GM23248 (cell line): ENCODE results near the gene NID2. TPM values are rescaled to one million over a fixed set of nuclear protein-coding genes. Genes with fewer than 3 reads are reported as not detected.

Experiments used
- DNase-seq: peaks from one replicate; pipeline ENCODE4 v3.0.0-alpha.2; 2015
- H2AFZ ChIP-seq: fragments of 200-600 bp; sonication (generic); 2 replicates; pipeline ENCODE4 v1.6.1; 2016; ENCODE audit warnings: antibody characterized with exemption
- H3F3A ChIP-seq: fragments of 200-600 bp; sonication (generic); 2 replicates; pipeline ENCODE4 v1.6.1; 2016; ENCODE audit warnings: mild to moderate bottlenecking, antibody characterized with exemption, mixed run types; ENCODE audit not compliant: insufficient read depth
- H3K27ac ChIP-seq: fragments of 200-600 bp; sonication (generic); 2 replicates; pipeline ENCODE4 v1.5.1; 2016; ENCODE audit warnings: mild to moderate bottlenecking
- H3K27me3 ChIP-seq: fragments of 200-600 bp; sonication (generic); replicated peaks from 2 replicates; pipeline ENCODE4 v1.6.1; 2016; ENCODE audit warnings: mild to moderate bottlenecking; ENCODE audit not compliant: insufficient read depth
- H3K36me3 ChIP-seq: fragments of 200-600 bp; sonication (generic); 2 replicates; pipeline ENCODE4 v1.6.1; 2016; ENCODE audit warnings: low read depth, mild to moderate bottlenecking
- H3K4me1 ChIP-seq: fragments of 200-600 bp; sonication (generic); 2 replicates; pipeline ENCODE4 v1.6.1; 2016; ENCODE audit warnings: mild to moderate bottlenecking; ENCODE audit not compliant: insufficient read depth
- H3K4me2 ChIP-seq: fragments of 200-600 bp; sonication (generic); one replicate; pipeline ENCODE4 v1.6.1; 2016; ENCODE audit warnings: mild to moderate bottlenecking; ENCODE audit not compliant: unreplicated experiment
- H3K4me3 ChIP-seq: fragments of 200-600 bp; sonication (generic); 2 replicates; pipeline ENCODE4 v1.5.1; 2016; ENCODE audit warnings: mild to moderate bottlenecking
- H3K79me2 ChIP-seq: fragments of 200-600 bp; sonication (generic); 2 replicates; pipeline ENCODE4 v1.6.1; 2016; ENCODE audit warnings: mild to moderate bottlenecking; ENCODE audit not compliant: insufficient read depth
- H3K9ac ChIP-seq: fragments of 200-600 bp; sonication (generic); 2 replicates; pipeline ENCODE4 v1.6.1; 2016; ENCODE audit warnings: mild to moderate bottlenecking
- H3K9me2 ChIP-seq: fragments of 200-600 bp; sonication (generic); 2 replicates; pipeline ENCODE4 v1.6.1; 2016; ENCODE audit warnings: mixed run types, mild to moderate bottlenecking, moderate library complexity; ENCODE audit not compliant: insufficient read depth
- H3K9me3 ChIP-seq: fragments of 200-600 bp; sonication (generic); one replicate; pipeline ENCODE4 v1.6.1; 2017; ENCODE audit warnings: low read depth
- H4K20me1 ChIP-seq: fragments of 200-600 bp; sonication (generic); 2 replicates; pipeline ENCODE4 v1.6.0; 2016; ENCODE audit not compliant: insufficient read depth
- EZH2 ChIP-seq: fragments of 200-600 bp; sonication (generic); IDR thresholded peaks from 2 replicates; pipeline ENCODE4 v1.6.1; 2018; ENCODE audit warnings: antibody characterized with exemption, mild to moderate bottlenecking; ENCODE audit not compliant: insufficient read depth, poor library complexity, severe bottlenecking
- EZH2phosphoT487 ChIP-seq: fragments of 200-600 bp; sonication (generic); IDR thresholded peaks from 2 replicates; pipeline ENCODE4 v1.6.1; 2018; ENCODE audit warnings: antibody characterized with exemption, moderate library complexity, mild to moderate bottlenecking, low read depth; ENCODE audit not compliant: insufficient read depth
- WGBS, 2 experiments: methylation state at CpG; one replicate each; pipeline ENCODE4 v1.1.6; 2015 to 2017; ENCODE audit warnings: low lambda C conversion rate in 2 of 2, low coverage in 1 of 2; ENCODE audit errors: missing lambda C conversion rate in 2 of 2; 5-methylcytosine and 5-hydroxymethylcytosine counted together
- in situ Hi-C: fragments of 300-500 bp; cut with MboI; formaldehyde crosslinking; loops from 2 replicates; pipeline ENCODE4 v1.15.0; 2020
- polyA plus RNA-seq: library from polyadenylated mRNA; unstranded; fragments of >200 nt; fragmentation: Nextera tagmentation; extraction: Ambion mirVana; gene quantifications from 2 replicates; pipeline ENCODE4 v1.2.1, GENCODE V29; 2016
- total RNA-seq: library from RNA; depleted of rRNA; stranded (reverse); fragments of >200 nt; shearing (Covaris generic); gene quantifications from 2 replicates; pipeline ENCODE4 v1.2.3, GENCODE V29; 2014

The NID2 gene
- total and polyA plus RNA-seq, 2 experiments from 2014 or later: 39.8 to 59.8 TPM

- H3K27me3 ChIP-seq: no peaks in the 10 kb centered on the region
- in situ Hi-C loops: no loop called here
- no peaks in the 10 kb centered on the region for H3K79me2 ChIP-seq
- H3K9me2 ChIP-seq: no peaks in the 10 kb centered on the region
- H3K27ac ChIP-seq: peak overlapping the region; percentile 92
- no peak overlapping the region for H2AFZ ChIP-seq
- peak overlapping the region; percentile 55 for H3K9ac ChIP-seq
- H3K9me3 ChIP-seq: no peaks in the 10 kb centered on the region
- no peak overlapping the region for H3K4me2 ChIP-seq
- peaks cover 26% of the 10 kb centered on the region for H3K4me1 ChIP-seq
- no peak overlapping the region for H3K4me3 ChIP-seq
- H4K20me1 ChIP-seq: no peaks in the 10 kb centered on the region
- peaks cover 23% of the 10 kb centered on the region for H3F3A ChIP-seq
- DNase-seq: peak; percentile 78
- no peaks in the 10 kb centered on the region for H3K36me3 ChIP-seq
- no peak for TF ChIP-seq EZH2phosphoT487
- TF ChIP-seq EZH2: no peak
These were observed 43.6 kb upstream of the NID2 start for GRCh38 chr14:52112336-52113018.

- H3K4me1 ChIP-seq: peaks cover 26% of the 10 kb centered on the region
- no peak overlapping the region for H3K4me3 ChIP-seq
- H3K27ac ChIP-seq: peak overlapping the region; percentile 92
- DNase-seq: peak; percentile 80
- H3K79me2 ChIP-seq: no peaks in the 10 kb centered on the region
- no peaks in the 10 kb centered on the region for H3K36me3 ChIP-seq
- WGBS, 2 experiments: 59 to 61% methylated on average over 4 of the region's 4 CpGs
- H3K9me2 ChIP-seq: no peaks in the 10 kb centered on the region
- H3K9ac ChIP-seq: peak overlapping the region; percentile 55; the same call in 1 of the 2 replicates
- no peaks in the 10 kb centered on the region for H3K9me3 ChIP-seq
- TF ChIP-seq EZH2 (no peak), EZH2phosphoT487 (no peak)
- no peaks in the 10 kb centered on the region for H3K27me3 ChIP-seq
- no peak overlapping the region for H3K4me2 ChIP-seq
- H4K20me1 ChIP-seq: no peaks in the 10 kb centered on the region
- H2AFZ ChIP-seq: no peak overlapping the region
- peaks cover 23% of the 10 kb centered on the region for H3F3A ChIP-seq
- in situ Hi-C loops: no loop called here
These were observed 42.7 kb upstream of the NID2 start for GRCh38 chr14:52111583-52111982.

GRCh38 chr14:52110441-52111086 lies 41.7 kb upstream of the NID2 start:
- Histone ChIP-seq H3K4me3 (no peak overlapping the region), H3F3A (peaks cover 23% of the 10 kb centered on the region), H3K9me3 (no peaks in the 10 kb centered on the region), H3K9me2 (no peaks in the 10 kb centered on the region), H3K9ac (no peak overlapping the region; the same call in 1 of the 2 replicates), H3K27ac (peak overlapping the region; percentile 92), H3K4me1 (peaks cover 26% of the 10 kb centered on the region), H2AFZ (no peak overlapping the region), H4K20me1 (no peaks in the 10 kb centered on the region), H3K4me2 (no peak overlapping the region), H3K27me3 (no peaks in the 10 kb centered on the region), H3K36me3 (no peaks in the 10 kb centered on the region), H3K79me2 (no peaks in the 10 kb centered on the region)
- in situ Hi-C loops: no loop called here
- peak; percentile 68 for DNase-seq
- TF ChIP-seq EZH2phosphoT487: no peak
- 74 to 76% methylated on average over 5 of the region's 5 CpGs for WGBS, 2 experiments

GRCh38 chr14:52108823-52109222 lies 40.0 kb upstream of the NID2 start:
- Histone ChIP-seq H4K20me1 (no peaks in the 10 kb centered on the region), H3K27me3 (no peaks in the 10 kb centered on the region), H3K9me2 (no peaks in the 10 kb centered on the region), H3K36me3 (no peaks in the 10 kb centered on the region), H3K9ac (no peak overlapping the region), H3K27ac (no peak overlapping the region), H3K4me2 (no peak overlapping the region), H3K4me1 (peaks cover 26% of the 10 kb centered on the region), H2AFZ (no peak overlapping the region), H3K4me3 (no peak overlapping the region), H3F3A (peaks cover 23% of the 10 kb centered on the region), H3K79me2 (no peaks in the 10 kb centered on the region), H3K9me3 (no peaks in the 10 kb centered on the region)
- no peak for TF ChIP-seq EZH2phosphoT487
- no peak for TF ChIP-seq EZH2
- no peak for DNase-seq
- in situ Hi-C loops: no loop called here
- 84 to 90% methylated on average over 1 of the region's 1 CpG for WGBS, 2 experiments
